ENCODE results near the gene ASCL4.

Gene ASCL4

DNA sequence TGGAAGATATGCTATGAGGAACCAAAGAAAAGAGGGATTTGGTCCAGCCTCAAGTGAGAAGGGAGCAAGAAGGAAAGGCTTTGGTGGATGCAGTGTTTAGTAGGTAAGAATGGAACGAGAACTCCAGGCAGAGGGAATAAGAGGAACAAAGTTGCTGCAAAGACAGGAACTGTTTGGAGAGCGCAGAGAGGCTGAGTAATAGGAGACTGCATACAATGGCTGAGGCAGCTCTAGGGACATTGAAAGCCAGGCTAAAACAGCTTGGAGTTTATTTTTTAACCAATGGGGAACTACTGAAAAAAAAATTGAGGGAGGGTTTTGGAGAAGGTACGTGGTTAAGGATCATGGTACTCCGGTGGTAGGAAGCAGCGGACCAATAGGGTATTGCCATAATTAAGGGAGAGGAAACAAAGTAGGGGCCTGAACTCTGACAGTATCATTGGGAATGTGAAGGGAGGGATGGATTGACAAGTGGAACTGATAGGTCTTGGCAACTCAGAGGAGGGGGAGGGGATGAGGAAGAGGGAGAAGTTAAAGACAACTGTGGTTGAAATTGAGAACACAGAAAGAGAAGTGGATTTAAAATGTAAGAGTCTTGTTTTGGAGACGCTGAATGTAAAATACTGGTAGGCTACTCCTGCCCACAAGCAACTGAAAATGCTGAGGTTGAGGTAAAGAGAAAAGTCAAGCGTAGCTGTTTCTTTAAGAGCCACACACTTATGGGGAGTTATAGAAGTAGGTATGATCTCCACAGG, 4.8 kb downstream of the ASCL4 start:
- no peak for DNase-seq

DNA sequence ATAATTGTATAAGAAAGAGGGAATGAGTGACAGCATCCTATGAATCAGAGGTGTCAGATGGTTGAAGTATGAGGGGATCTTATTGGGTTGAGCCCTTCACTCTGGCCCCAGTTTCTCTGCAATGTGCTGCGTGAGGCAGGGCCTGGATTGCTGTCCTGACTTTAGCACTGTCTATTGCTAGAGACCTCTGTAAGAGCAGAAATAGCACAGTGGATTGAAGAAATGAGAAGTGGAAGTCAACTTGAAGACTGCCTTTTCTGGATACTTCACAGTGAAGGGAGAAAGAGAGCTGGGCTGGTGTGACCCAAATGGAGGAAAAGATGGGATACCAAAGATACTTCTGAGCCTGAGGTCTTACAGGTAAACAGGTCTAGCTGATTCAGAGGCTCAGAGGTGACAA, 5.8 kb downstream of the ASCL4 start:
- DNase-seq, result no peak

DNA sequence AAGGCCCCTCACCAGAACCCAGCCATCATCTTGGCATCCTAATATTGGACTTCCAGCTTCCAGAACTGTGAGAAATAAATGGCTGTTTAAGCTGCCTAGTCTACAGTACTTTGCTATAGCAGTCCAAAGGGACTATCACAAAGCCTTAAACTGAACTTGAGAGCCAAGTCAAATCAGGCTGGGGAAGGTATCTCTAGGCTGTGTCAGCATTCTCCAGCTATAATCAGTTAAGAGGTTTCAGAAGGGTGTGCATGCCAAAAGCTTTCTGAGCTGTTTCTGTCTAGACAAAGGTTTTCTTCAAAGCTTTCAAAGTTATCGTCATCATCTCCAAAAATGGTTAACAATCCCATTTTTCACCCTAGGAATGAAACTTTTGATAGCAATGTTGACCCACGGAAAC, 7.6 kb downstream of the ASCL4 start:
- DNase-seq, result no peak

DNA sequence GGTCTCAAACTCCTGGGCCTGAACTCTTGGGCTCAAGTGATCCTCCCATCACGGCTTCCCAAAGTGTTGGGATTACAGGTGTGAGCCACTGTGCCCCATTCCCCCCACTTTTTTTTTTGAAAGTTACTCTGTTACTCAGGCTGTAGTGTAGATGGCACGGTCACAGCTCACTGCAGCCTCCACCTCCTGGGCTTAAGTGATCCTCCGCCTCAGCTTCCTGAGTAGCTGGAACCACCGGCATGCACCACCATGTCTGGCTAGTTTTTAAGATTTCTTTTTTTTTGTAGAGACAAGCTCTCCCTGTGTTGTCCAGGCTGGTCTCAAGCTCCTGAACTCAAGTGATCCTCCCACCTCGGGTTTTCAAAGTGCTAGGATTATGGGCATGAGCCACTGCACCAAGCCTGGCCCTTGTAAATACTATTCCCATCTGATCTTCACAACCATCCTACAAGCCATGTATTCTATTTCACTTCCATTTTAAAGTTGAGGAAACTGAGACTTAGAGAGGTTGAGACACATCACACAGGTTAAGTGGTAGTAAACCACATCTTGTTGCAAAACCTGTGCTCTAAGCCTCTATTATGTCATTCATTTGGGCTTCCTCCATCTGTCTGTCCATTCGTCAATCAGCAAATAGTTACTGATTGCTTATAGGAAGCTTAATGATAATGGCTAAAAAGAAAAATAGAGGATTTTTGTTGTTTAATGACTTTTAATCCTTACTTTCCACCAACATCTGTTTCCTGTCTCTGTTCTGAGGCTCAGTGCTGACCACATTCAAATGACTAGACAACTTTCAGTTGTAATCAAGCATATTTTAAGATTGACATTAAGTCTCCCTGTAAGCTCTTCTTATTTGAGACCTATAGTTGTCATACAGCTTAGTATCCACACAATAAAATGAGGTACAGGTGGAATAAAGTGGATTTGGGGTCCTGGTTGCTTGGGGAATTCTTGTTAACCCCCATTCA, 9.2 kb downstream of the ASCL4 start:
- DNase-seq, result no peak

DNA sequence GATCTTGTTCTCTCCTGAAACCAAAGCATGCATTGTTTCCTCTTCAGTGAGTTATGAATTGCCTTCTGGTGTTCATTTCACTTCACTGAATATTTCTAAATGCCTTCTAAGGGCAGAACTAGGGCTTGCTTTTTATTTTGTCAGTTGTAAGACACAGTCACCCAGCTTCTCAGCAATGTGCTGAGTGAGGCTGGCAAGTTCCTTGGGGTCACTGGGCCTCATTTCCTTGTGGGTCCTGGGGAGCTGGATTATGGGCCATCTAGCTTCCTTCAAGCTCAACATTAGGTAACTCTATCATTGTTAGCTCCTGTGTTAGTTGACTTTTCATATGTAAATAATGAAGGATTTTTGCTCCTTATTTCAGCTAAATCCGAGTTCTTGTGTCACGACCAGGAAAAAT, 13.8 kb downstream of the ASCL4 start:
- DNase-seq, result no peak

DNA sequence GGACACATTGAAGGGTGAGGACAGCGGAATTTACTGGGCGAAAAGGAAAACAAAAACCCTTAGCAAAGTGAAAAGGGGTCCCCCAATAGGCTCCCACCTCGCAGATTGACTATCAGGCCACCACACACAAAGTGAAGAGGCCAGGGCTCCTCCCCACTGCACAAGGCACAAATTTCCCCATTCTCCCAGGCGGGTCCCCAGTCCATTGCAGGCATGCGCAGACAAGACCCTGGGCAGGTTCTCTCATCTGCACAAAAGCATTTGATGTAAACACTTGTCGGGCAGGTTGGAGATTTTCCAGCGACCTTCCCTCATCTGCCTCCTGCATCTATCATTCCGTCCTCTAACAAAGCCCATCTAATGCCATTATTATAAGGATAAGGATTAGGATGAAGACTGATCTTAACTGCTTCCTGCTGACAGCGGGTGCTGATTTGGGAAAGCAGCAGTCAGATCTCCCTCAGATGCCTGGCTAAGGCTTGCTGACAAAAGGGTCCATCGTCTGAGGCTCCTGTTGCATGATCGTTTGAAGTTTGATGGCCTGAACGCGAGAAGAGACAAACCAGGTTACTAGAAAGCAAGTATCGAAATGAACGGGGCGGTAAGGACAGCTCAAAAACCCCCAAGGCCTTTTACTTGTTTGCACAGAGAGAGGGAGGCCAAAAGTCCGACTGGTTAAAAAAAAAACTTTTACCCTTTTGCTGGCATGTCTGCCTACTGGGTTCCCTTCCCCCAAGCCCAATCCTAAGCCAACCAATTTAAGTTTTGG, 14.4 kb downstream of the ASCL4 start:
- no peak for DNase-seq

- DNase-seq, result no peak
Observed at GRCh38 chr12:107791465-107792089, 17.1 kb downstream of the ASCL4 start.

GRCh38 chr12:107794451-107794850, 19.9 kb downstream of the ASCL4 start:
- DNase-seq, result no peak

GRCh38 chr12:107798580-107798979, 24.1 kb downstream of the ASCL4 start:
- DNase-seq, result no peak

DNA sequence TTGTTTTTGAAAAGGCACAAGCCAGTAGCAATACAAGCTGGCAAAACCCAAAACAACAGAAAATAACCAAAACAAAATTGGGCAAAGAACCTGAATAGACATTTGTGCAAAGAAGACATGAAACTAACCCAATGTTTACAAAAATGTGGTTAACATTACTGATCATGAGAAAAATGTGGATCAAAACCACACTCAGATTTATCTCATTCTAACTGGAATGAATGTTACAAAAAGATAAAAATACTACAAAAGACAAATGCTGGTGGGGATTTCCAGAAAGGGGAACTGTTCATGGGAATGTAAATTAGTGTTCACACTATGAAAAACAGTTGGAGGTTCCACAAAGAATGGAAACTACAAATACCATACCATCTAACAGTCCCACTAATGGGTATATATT, 26.6 kb downstream of the ASCL4 start:
- no peak for DNase-seq

DNA sequence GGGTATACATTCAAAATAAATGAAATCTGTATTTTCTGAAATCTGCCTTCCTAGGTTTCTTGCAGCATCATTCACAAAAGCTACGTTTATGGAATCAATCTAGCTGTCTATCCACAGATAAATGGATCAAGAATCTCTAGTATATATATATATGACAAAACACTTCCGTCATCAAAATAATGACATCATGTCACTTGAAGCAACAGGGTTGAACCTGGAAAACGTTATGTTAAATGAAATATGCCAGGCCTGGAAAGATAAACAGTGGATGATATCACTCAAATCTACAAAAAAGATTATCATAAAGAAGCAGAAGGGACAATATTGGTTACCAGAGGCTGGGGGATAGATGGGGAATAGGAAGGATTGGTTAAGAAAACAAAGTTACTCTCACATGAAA, 28.6 kb downstream of the ASCL4 start:
- no peak for DNase-seq

GRCh38 chr12:107805488-107806180, 31.1 kb downstream of the ASCL4 start:
- no peak for DNase-seq

- no peak for DNase-seq
Observed at GRCh38 chr12:107807471-107808150, 33.1 kb downstream of the ASCL4 start.

DNA sequence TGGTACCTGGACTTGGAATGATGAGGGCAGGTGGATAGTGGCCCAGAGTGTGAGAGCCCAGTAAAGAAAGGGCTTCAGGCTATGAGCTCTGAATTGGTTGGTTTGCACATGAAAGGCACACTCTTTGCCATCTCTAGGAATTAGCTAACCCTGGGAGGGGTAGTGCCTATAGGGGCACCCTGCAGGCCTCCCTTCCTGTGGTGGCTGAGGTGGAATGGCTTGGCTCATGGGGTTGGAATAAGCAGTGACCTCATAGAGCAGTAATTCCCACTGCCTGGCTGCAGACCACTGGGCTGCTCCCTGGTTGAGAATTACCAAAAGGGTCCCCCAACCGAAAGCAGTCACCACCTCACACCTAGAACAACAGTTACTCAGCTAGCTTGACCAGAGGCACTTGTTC, 42.7 kb downstream of the ASCL4 start:
- no peak for DNase-seq

DNA sequence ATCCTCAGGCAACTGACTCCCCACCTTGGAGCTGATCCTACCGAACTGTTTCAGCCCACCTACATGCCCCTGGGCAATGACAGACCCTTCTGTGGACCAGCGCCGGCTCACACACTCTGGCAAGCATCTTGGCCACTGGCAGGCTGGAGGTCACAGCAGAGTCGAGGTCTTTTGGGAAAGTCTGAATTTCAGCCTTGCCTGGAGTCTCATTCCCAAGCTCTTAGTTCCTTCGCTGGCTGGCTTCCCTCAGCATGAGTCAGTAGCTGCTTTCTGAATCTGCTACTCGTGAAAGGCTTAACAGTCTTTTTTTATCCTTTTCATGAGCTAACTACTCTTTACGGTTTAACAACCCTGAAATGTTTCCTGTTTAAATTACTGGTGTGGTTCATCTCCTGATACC, 44.5 kb downstream of the ASCL4 start:
- no peak for DNase-seq

DNA sequence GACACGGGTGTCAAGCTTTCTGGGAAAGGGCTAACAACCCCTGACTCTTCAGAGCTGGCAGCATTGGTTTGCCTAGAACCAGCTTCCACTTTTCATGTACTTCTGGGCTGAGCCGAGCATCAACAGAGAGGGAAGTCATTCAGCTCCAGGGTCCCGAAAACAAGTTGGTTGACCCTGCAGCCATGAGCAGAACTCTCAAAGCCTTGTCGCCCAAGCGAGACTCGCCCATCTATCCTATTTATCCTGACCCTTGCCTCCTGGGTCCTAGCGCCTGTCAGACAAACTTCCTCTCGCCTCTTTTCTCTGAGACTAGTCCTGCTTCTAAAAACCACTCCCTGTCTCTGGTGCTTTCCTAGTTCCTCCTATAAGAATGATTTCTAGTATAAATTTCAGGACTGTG, 47.9 kb downstream of the ASCL4 start:
- no peak for DNase-seq

Data from SHP77 treated with DMSO at 0.1 percent for 48 hours (cell line).